Breast epithelium (tissue), 4 donors: ENCODE results near the gene YDJC. TPM values are rescaled to one million over a fixed set of nuclear protein-coding genes. Genes with fewer than 3 reads are reported as not detected.

Experiments used
- DNase-seq, 2 donors: peaks; one replicate each; pipeline ENCODE4 v3.0.0-alpha.2; 2019; ENCODE audit warnings: low spot score in 2 of 2
- H3K27ac ChIP-seq, 2 donors: fragments of 200-600 bp; sonication (generic) in 1 of 2; one replicate each; pipeline ENCODE4 v1.5.1; 2016 to 2019; ENCODE audit warnings: mild to moderate bottlenecking in 1 of 2
- H3K27me3 ChIP-seq, 2 donors: fragments of 200-600 bp; sonication (generic) in 1 of 2; one replicate each; pipeline versions ENCODE4 v1.5.1 to v1.6.0; 2017 to 2019; ENCODE audit warnings: control low read depth in 1 of 2, mild to moderate bottlenecking in 1 of 2
- H3K36me3 ChIP-seq: fragments of 200-600 bp; one replicate; pipeline ENCODE4 v1.5.1; 2019
- H3K4me1 ChIP-seq, 2 donors: fragments of 200-600 bp; sonication (generic); one replicate each; pipeline ENCODE4 v1.5.1; 2016 to 2019; ENCODE audit warnings: control low read depth in 1 of 2
- H3K4me3 ChIP-seq, 3 donors: fragments of 200-600 bp; sonication (generic); 1 replicate in 2 of 3; 2 replicates in 1 of 3; pipeline ENCODE4 v1.5.1; 2016 to 2019; ENCODE audit warnings: mild to moderate bottlenecking in 3 of 3, moderate library complexity in 2 of 3
- H3K9me3 ChIP-seq, 2 donors: fragments of 200-600 bp; sonication (generic) in 1 of 2; one replicate each; pipeline ENCODE4 v1.5.1; 2016 to 2019; ENCODE audit warnings: control low read depth in 1 of 2
- POLR2A ChIP-seq: fragments of 450-650 bp; IDR thresholded peaks from one replicate; pipeline ENCODE4 v1.6.1; 2016; ENCODE audit warnings: antibody characterized with exemption, mild to moderate bottlenecking, moderate library complexity
- POLR2AphosphoS5 ChIP-seq, 3 donors: sonication (generic); formaldehyde crosslinking; IDR thresholded peaks; one replicate each; pipeline ENCODE4 v1.6.1; 2017; ENCODE audit warnings: antibody characterized with exemption in 3 of 3
- intact Hi-C: fragments of 100-400 bp; cut with DNase I; formaldehyde crosslinking; loops from one replicate; pipeline ENCODE4 v1.15.1; 2023; ENCODE audit warnings: low total_unique reads
- total RNA-seq, 3 donors: library from RNA; depleted of rRNA; stranded (reverse); fragments of >200 nt; gene quantifications; one replicate each; pipeline ENCODE4 v1.1.0, GENCODE V29; 2016
- TF ChIP-seq, protein P1 (sequence below), 3 donors: fragments of 450-650 bp; IDR thresholded peaks; one replicate each; pipeline ENCODE4 v1.5.1; 2016 to 2017; ENCODE audit warnings: antibody characterized with exemption in 3 of 3, mild to moderate bottlenecking in 3 of 3, moderate library complexity in 3 of 3

YDJC gene
- total RNA-seq, 3 donors from 2014 or later = 15.4 to 33.2 (median 28.2) TPM

DNA sequence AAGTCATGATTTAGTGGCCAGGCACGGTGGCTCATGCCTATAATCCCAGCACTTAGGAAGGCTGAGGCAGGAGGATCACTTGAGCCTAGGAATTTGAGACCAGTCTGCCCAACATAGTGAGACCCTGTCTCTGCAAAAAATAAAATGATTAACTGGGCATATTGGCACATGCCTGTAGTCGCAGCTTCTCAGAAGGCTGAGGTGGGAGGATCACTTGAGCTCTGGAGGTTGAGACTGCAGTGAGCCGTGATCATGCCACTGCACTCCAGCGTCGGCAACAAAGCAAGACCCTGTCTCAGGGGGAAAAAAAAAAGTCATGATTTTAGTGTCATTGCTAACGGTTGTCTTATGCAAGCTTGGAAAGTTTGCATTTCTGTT, 50.4 kb downstream of the YDJC start:
- DNase-seq = no peak
- no peak overlapping the region for H3K4me3 ChIP-seq
- intact Hi-C loops = no loop called here
- H3K27me3 ChIP-seq = no peaks in the 10 kb centered on the region
- H3K9me3 ChIP-seq = no peaks in the 10 kb centered on the region
- H3K36me3 ChIP-seq = no peaks in the 10 kb centered on the region
- TF ChIP-seq, protein P1, sequence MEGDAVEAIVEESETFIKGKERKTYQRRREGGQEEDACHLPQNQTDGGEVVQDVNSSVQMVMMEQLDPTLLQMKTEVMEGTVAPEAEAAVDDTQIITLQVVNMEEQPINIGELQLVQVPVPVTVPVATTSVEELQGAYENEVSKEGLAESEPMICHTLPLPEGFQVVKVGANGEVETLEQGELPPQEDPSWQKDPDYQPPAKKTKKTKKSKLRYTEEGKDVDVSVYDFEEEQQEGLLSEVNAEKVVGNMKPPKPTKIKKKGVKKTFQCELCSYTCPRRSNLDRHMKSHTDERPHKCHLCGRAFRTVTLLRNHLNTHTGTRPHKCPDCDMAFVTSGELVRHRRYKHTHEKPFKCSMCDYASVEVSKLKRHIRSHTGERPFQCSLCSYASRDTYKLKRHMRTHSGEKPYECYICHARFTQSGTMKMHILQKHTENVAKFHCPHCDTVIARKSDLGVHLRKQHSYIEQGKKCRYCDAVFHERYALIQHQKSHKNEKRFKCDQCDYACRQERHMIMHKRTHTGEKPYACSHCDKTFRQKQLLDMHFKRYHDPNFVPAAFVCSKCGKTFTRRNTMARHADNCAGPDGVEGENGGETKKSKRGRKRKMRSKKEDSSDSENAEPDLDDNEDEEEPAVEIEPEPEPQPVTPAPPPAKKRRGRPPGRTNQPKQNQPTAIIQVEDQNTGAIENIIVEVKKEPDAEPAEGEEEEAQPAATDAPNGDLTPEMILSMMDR (IDR thresholded peaks at IDR 0.05) = no peak
- TF ChIP-seq POLR2A (no peak), POLR2AphosphoS5 (IDR thresholded peaks at IDR 0.05) (no peak)
- peaks cover under 1 to 10% of the 10 kb centered on the region in 2 donors for H3K4me1 ChIP-seq
- H3K27ac ChIP-seq = no peak overlapping the region

Other genes with a start within 250 kb of the YDJC start
- under 1 TPM in 1 of 3 donors, not detected in 2; 0.16 TPM for gene RIMBP3B, start 246.3 kb downstream of the YDJC start, total RNA-seq
- gene HIC2, start 212.7 kb downstream of the YDJC start, total RNA-seq = 1 to 10 TPM; 2.9 to 3.4 (median 3.3) TPM
- 1 to 10 TPM in 2 of 3 donors, not detected in 1; 1.0 to 1.3 TPM for gene TMEM191C, start 162.6 kb downstream of the YDJC start, total RNA-seq
- gene RIMBP3C, start 78.6 kb downstream of the YDJC start, total RNA-seq = under 1 TPM in 1 of 3 donors, not detected in 2; 0.15 TPM
- 10 to 100 TPM; 34.1 to 40.8 (median 38.3) TPM for gene UBE2L3, start 62.3 kb downstream of the YDJC start, total RNA-seq
- under 1 TPM in 2 of 3 donors, not detected in 1; 0.15 to 0.33 TPM for gene CCDC116, start 2.7 kb upstream of the YDJC start, total RNA-seq
- 10 to 100 TPM; 23.1 to 50.1 (median 26.6) TPM for gene SDF2L1, start 12.3 kb upstream of the YDJC start, total RNA-seq
- gene PPIL2, start 36.0 kb upstream of the YDJC start, total RNA-seq = 10 to 100 TPM; 23.5 to 45.6 (median 39.4) TPM
- 1 to 10 TPM; 7.8 to 8.5 (median 7.9) TPM for gene YPEL1, start 105.8 kb upstream of the YDJC start, total RNA-seq
- 10 to 100 TPM; 43.3 to 49.9 (median 44.0) TPM for gene MAPK1, start 237.6 kb upstream of the YDJC start, total RNA-seq